ENCODE data around the gene MACROD2. TPM values are rescaled to one million over a fixed set of nuclear protein-coding genes. Genes with fewer than 3 reads are reported as not detected.

The MACROD2 gene
- total RNA-seq, 5 donors from 2014 or later (not counting 1 experiment from before 2014, with no cell fraction given): 0.23 to 1.3 (median 0.51) TPM; not detected in 2

DNA sequence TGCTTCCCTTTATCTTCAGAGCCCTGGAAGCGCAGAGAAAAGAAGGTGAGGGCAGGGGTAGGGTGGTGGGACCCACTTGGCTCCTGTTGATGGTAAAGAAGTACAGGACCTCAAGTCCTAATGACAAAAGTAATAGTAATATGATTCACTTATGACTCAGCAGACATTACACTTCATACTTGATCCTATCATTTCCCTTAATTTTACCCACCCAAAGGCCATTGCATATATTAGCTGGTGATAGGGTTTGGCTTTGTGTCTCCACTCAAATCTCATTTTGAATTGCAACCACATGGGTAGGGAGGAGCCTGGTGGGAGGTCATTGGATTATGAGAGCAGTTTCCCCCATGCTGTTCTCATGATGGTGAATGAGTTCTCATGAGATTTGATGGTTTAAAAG lies 1697.3 kb downstream of the MACROD2 start:
- POLR2A ChIA-PET: no interaction called here
- Mint-ChIP-seq H3K9me3 (peaks cover 12 to 18% (median 17%) of the 10 kb centered on the region in 3 donors), H3K4me3 (no peak overlapping the region), H3K4me1 (no peaks in the 10 kb centered on the region), H3K27ac (no peak overlapping the region), H3K36me3 (no peaks in the 10 kb centered on the region), H3K27me3 (no peaks in the 10 kb centered on the region)
- CTCF ChIA-PET: no interaction called here
- 60% methylated on average over 1 of the region's 1 CpG for WGBS (ENCODE audit: insufficient coverage)
- ATAC-seq (replicated peaks in 1 of 4): no peak
- no peak for DNase-seq
- H3K4me1 ChIP-seq (ENCODE audit: control insufficient read depth in 1 of 2, extremely low read depth in 1 of 2, insufficient read depth in 2 of 2, low read length in 2 of 2): no peaks in the 10 kb centered on the region
- H3K27me3 ChIP-seq (replicated peaks in 1 of 2; ENCODE audit: control insufficient read depth in 2 of 2, extremely low read depth in 1 of 2, insufficient read depth in 2 of 2, low read length in 1 of 2): no peaks in the 10 kb centered on the region
- no peak overlapping the region for H3K27ac ChIP-seq (ENCODE audit: low read length)
- H3K36me3 ChIP-seq (ENCODE audit: control insufficient read depth in 2 of 2, extremely low read depth in 1 of 2, insufficient read depth in 1 of 2, low read length in 1 of 2): no peaks in the 10 kb centered on the region
- no peaks in the 10 kb centered on the region for H3K9me3 ChIP-seq
- H3K4me3 ChIP-seq (ENCODE audit: control insufficient read depth in 1 of 2, extremely low read depth in 1 of 2, low read length in 1 of 2): no peak overlapping the region

DNA sequence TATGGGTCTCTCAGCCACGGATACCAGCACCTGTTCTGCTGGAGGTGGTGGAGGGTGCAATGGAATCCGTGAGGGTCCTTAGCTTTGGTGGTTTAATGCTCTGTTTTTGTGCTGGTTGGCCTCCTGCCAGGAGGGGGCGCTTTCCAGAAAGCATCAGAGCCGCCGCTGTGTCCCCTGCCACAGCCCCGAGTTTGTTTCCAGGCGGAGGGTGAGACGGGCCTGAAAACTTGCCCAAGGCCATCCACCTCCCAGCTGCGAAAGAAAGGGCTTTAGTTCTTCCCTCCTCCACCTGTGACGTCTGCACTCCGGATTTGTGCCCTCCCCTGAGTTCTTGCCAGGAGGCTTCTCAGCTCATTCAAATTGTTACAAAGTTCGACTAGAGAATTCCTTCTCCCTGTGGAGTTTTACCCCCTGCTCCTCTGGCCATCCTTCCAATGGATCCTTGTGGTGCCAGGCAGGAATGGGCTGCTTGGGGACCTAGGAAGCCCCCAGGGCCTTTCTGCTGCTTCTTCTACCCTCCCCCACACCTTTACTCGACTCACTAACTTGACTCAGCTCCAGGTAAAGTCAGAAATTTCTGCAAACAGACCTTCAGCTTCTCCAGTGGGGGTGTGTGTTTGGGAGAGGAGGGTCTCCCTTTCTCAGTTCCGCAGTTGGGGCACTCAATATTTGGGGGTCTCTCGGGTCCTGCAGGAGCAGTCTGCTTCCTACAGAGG lies 1704.3 kb downstream of the MACROD2 start:
- H3K27me3 Mint-ChIP-seq: no peaks in the 10 kb centered on the region
- H3K27me3 ChIP-seq (replicated peaks in 1 of 2; ENCODE audit: control insufficient read depth in 2 of 2, extremely low read depth in 1 of 2, insufficient read depth in 2 of 2, low read length in 1 of 2): peaks cover 0 to 4% of the 10 kb centered on the region in 2 experiments
- peaks cover 5 to 30% (median 5%) of the 10 kb centered on the region in 3 donors for H3K9me3 Mint-ChIP-seq
- no peak overlapping the region for H3K4me3 ChIP-seq (ENCODE audit: control insufficient read depth in 1 of 2, extremely low read depth in 1 of 2, low read length in 1 of 2)
- H3K27ac Mint-ChIP-seq: no peak overlapping the region
- ChIA-PET POLR2A (no interaction called here), CTCF (no interaction called here)
- no peak overlapping the region for H3K4me3 Mint-ChIP-seq
- no peaks in the 10 kb centered on the region for H3K4me1 ChIP-seq (ENCODE audit: control insufficient read depth in 1 of 2, extremely low read depth in 1 of 2, insufficient read depth in 2 of 2, low read length in 2 of 2)
- 94% methylated on average over 10 of the region's 15 CpGs for WGBS (ENCODE audit: insufficient coverage)
- H3K27ac ChIP-seq (ENCODE audit: low read length): no peak overlapping the region
- ATAC-seq (replicated peaks in 1 of 4) (no peak), DNase-seq (no peak)
- no peaks in the 10 kb centered on the region for H3K9me3 ChIP-seq
- no peaks in the 10 kb centered on the region for H3K36me3 ChIP-seq (ENCODE audit: control insufficient read depth in 2 of 2, extremely low read depth in 1 of 2, insufficient read depth in 1 of 2, low read length in 1 of 2)
- no peaks in the 10 kb centered on the region for H3K36me3 Mint-ChIP-seq
- H3K4me1 Mint-ChIP-seq: no peaks in the 10 kb centered on the region

DNA sequence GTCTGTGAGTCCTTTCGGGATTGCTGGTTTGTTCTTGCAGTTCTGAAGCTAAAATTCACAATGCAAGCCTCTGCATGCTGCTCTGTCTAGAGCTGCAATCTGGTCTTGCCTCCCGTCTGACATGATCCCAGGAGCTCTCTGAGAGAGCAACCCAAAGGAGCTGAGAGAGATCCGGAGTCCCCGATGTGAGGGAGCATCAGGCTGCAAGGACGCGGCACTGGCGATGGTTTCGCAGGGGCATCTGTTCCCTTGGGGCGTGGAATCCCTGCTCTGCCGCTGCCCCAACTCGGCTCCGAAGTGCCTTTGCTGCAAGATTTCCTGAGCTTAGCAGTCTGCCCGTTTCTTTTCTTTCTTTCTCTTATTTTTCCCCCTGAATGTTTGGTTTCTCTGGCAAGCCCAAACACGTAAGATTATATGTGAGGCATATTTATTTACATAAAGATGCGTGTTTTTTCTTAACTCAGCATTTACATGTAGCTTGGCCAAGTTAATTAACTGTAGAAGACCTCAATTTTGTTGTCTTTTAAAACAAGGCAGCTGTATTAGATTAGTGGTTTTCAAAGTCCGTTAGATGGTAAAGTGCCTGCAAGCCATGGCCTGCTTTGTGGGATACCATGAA lies 1704.9 kb downstream of the MACROD2 start:
- no peaks in the 10 kb centered on the region for H3K36me3 Mint-ChIP-seq
- Histone ChIP-seq H3K9me3 (no peaks in the 10 kb centered on the region), H3K4me1 (ENCODE audit: control insufficient read depth in 1 of 2, extremely low read depth in 1 of 2, insufficient read depth in 2 of 2, low read length in 2 of 2) (no peaks in the 10 kb centered on the region), H3K4me3 (ENCODE audit: control insufficient read depth in 1 of 2, extremely low read depth in 1 of 2, low read length in 1 of 2) (no peak overlapping the region), H3K27me3 (replicated peaks in 1 of 2; ENCODE audit: control insufficient read depth in 2 of 2, extremely low read depth in 1 of 2, insufficient read depth in 2 of 2, low read length in 1 of 2) (peaks cover 0 to 4% of the 10 kb centered on the region in 2 experiments), H3K27ac (ENCODE audit: low read length) (no peak overlapping the region), H3K36me3 (ENCODE audit: control insufficient read depth in 2 of 2, extremely low read depth in 1 of 2, insufficient read depth in 1 of 2, low read length in 1 of 2) (no peaks in the 10 kb centered on the region)
- 88% methylated on average over 9 of the region's 16 CpGs for WGBS (ENCODE audit: insufficient coverage)
- POLR2A ChIA-PET: no interaction called here
- no peak overlapping the region for H3K4me3 Mint-ChIP-seq
- H3K27ac Mint-ChIP-seq: no peak overlapping the region
- no peaks in the 10 kb centered on the region for H3K27me3 Mint-ChIP-seq
- ATAC-seq (replicated peaks in 1 of 4): no peak
- no peak for DNase-seq
- CTCF ChIA-PET: no interaction called here
- peaks cover 4 to 30% (median 5%) of the 10 kb centered on the region in 3 donors for H3K9me3 Mint-ChIP-seq
- no peaks in the 10 kb centered on the region for H3K4me1 Mint-ChIP-seq

DNA sequence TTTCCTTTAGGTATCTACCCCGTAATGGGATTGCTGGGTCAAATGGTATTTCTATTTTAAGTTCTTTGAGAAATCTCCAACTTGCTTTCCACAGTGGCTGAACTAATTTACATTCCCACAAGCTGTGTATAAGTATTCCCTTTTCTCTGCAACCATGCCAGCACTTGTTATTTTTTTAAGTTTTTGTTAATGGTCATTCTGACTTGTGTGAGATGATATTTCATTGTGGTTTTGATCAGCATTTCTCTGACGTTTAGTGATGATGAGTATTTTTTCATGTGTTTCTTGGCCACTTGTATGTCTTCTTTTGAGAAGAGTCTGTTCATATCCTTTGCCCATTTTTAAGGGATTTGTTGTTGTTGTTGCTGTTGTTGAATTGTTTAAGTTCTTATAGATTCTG lies 1706.8 kb downstream of the MACROD2 start:
- ChIA-PET POLR2A (no interaction called here), CTCF (no interaction called here)
- Histone ChIP-seq H3K9me3 (no peaks in the 10 kb centered on the region), H3K27ac (ENCODE audit: low read length) (no peak overlapping the region), H3K4me1 (ENCODE audit: control insufficient read depth in 1 of 2, extremely low read depth in 1 of 2, insufficient read depth in 2 of 2, low read length in 2 of 2) (no peaks in the 10 kb centered on the region), H3K4me3 (ENCODE audit: control insufficient read depth in 1 of 2, extremely low read depth in 1 of 2, low read length in 1 of 2) (no peak overlapping the region), H3K36me3 (ENCODE audit: control insufficient read depth in 2 of 2, extremely low read depth in 1 of 2, insufficient read depth in 1 of 2, low read length in 1 of 2) (no peaks in the 10 kb centered on the region), H3K27me3 (replicated peaks in 1 of 2; ENCODE audit: control insufficient read depth in 2 of 2, extremely low read depth in 1 of 2, insufficient read depth in 2 of 2, low read length in 1 of 2) (peaks cover 0 to 4% of the 10 kb centered on the region in 2 experiments)
- Mint-ChIP-seq H3K4me3 (no peak overlapping the region), H3K4me1 (no peaks in the 10 kb centered on the region), H3K9me3 (peaks cover 0 to 26% (median 4%) of the 10 kb centered on the region in 3 donors), H3K36me3 (no peaks in the 10 kb centered on the region), H3K27ac (no peak overlapping the region), H3K27me3 (no peaks in the 10 kb centered on the region)
- 67% methylated on average over 1 of the region's 2 CpGs for WGBS (ENCODE audit: insufficient coverage)
- ATAC-seq (replicated peaks in 1 of 4) (no peak), DNase-seq (no peak)

DNA sequence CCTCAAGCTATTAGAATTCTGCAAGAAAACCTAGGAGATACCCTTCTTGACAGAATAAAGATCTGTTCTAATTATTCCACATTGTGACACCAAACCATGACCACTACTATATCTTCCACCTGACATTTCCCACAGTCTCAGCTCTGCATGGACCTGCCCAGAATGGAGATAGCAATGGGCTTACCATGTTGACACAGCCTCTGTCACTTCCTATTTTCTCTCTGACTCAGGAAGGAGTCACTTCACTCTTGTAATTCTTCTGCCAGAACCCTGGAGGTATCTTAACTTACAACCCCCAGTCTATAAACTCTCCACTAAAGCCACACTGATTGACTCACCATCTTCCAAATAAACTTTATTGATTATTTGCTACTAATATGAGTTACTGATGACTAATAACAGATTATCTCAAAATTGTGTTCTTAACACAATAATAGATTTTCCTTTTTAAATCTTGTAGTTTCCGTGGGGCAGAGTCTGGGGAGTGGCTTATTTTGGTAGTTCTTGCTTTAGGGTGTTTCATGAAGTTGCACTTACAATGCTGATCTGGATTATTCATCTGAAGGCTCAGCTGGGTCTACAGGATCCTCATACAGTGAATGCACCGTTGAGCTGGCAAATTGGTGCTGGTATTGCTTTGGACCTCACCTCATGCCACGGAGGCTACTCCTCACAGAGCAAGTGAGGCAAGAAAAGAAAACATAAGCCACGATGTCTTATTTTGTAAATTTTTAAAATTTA lies 1708.0 kb downstream of the MACROD2 start:
- no peaks in the 10 kb centered on the region for H3K27me3 Mint-ChIP-seq
- Histone ChIP-seq H3K9me3 (no peaks in the 10 kb centered on the region), H3K27ac (ENCODE audit: low read length) (no peak overlapping the region), H3K36me3 (ENCODE audit: control insufficient read depth in 2 of 2, extremely low read depth in 1 of 2, insufficient read depth in 1 of 2, low read length in 1 of 2) (no peaks in the 10 kb centered on the region), H3K4me3 (ENCODE audit: control insufficient read depth in 1 of 2, extremely low read depth in 1 of 2, low read length in 1 of 2) (no peak overlapping the region), H3K27me3 (replicated peaks in 1 of 2; ENCODE audit: control insufficient read depth in 2 of 2, extremely low read depth in 1 of 2, insufficient read depth in 2 of 2, low read length in 1 of 2) (peaks cover 0 to 4% of the 10 kb centered on the region in 2 experiments), H3K4me1 (ENCODE audit: control insufficient read depth in 1 of 2, extremely low read depth in 1 of 2, insufficient read depth in 2 of 2, low read length in 2 of 2) (no peaks in the 10 kb centered on the region)
- no peaks in the 10 kb centered on the region for H3K36me3 Mint-ChIP-seq
- ATAC-seq (replicated peaks in 1 of 4): no peak
- H3K4me1 Mint-ChIP-seq: no peaks in the 10 kb centered on the region
- no peak overlapping the region for H3K27ac Mint-ChIP-seq
- CTCF ChIA-PET: no interaction called here
- 83% methylated on average over 1 of the region's 4 CpGs for WGBS (ENCODE audit: insufficient coverage)
- peaks cover 0 to 26% (median 4%) of the 10 kb centered on the region in 3 donors for H3K9me3 Mint-ChIP-seq
- POLR2A ChIA-PET: no interaction called here
- H3K4me3 Mint-ChIP-seq: no peak overlapping the region
- DNase-seq: no peak

DNA sequence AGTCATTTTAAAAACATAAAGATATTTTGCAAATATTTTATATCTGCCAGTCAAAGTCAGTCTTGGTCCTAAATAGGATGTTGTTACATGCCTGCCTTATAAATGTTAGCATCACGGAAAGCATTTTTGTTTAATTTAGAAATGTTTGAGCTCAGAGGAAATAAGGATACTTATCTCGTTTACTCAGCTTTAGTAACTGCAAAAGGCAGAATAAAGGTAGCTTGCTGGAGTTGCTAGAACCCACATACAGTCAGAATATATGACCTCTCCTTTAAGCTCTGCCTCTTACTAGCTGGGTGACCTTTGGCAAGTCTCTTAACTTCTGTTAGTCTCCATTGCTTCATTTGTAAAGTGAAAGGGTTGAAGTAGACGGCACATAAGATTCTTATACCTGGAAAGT lies 1710.7 kb downstream of the MACROD2 start:
- peaks cover 0 to 21% (median 4%) of the 10 kb centered on the region in 3 donors for H3K9me3 Mint-ChIP-seq
- DNase-seq: no peak
- H3K9me3 ChIP-seq: no peaks in the 10 kb centered on the region
- H3K4me3 Mint-ChIP-seq: no peak overlapping the region
- H3K27me3 Mint-ChIP-seq: no peaks in the 10 kb centered on the region
- no peaks in the 10 kb centered on the region for H3K4me1 ChIP-seq (ENCODE audit: control insufficient read depth in 1 of 2, extremely low read depth in 1 of 2, insufficient read depth in 2 of 2, low read length in 2 of 2)
- no peak overlapping the region for H3K4me3 ChIP-seq (ENCODE audit: control insufficient read depth in 1 of 2, extremely low read depth in 1 of 2, low read length in 1 of 2)
- ChIA-PET CTCF (no interaction called here), POLR2A (no interaction called here)
- H3K36me3 Mint-ChIP-seq: no peaks in the 10 kb centered on the region
- no peaks in the 10 kb centered on the region for H3K27me3 ChIP-seq (replicated peaks in 1 of 2; ENCODE audit: control insufficient read depth in 2 of 2, extremely low read depth in 1 of 2, insufficient read depth in 2 of 2, low read length in 1 of 2)
- ATAC-seq (replicated peaks in 1 of 4): no peak
- no peak overlapping the region for H3K27ac Mint-ChIP-seq
- WGBS (ENCODE audit: insufficient coverage): no CpG with 5 or more reads among the region's 3 CpGs
- no peaks in the 10 kb centered on the region for H3K36me3 ChIP-seq (ENCODE audit: control insufficient read depth in 2 of 2, extremely low read depth in 1 of 2, insufficient read depth in 1 of 2, low read length in 1 of 2)
- no peak overlapping the region for H3K27ac ChIP-seq (ENCODE audit: low read length)
- H3K4me1 Mint-ChIP-seq: no peaks in the 10 kb centered on the region

All from T-cell (primary cell).